Activated B cell treated with CpG ODN at 0.5 μM for 24 hours (primary cell): ENCODE data around the gene GALNTL6. TPM values are rescaled to one million over a fixed set of nuclear protein-coding genes. Genes with fewer than 3 reads are reported as not detected.

Experiments used
- ATAC-seq: fragments of 200-7000 bp; cut with Tn5 transposase; one replicate; pipeline ENCODE4 v1.10.0; 2021; ENCODE audit warnings: low read depth, mild to moderate bottlenecking, moderate library complexity
- CTCF ChIA-PET: fragments of 350-600 bp; sonication (Branson Sonifier 250); formaldehyde crosslinking; loops from one replicate; lab custom pipeline; 2021; ENCODE audit warnings: antibody characterized with exemption; lab: Charles Lee
- POLR2A ChIA-PET: fragments of 350-600 bp; sonication (Branson Sonifier 250); formaldehyde crosslinking; loops from one replicate; lab custom pipeline; 2021; ENCODE audit warnings: antibody characterized with exemption; lab: Charles Lee
- DNase-seq: peaks from one replicate; pipeline ENCODE4 v3.0.0; 2022
- H3K27ac Mint-ChIP-seq: one replicate; pipeline ENCODE4 v1.8.0; 2020; ENCODE audit warnings: mixed read lengths
- H3K27me3 Mint-ChIP-seq: one replicate; pipeline ENCODE4 v1.8.0; 2021; ENCODE audit warnings: mixed read lengths
- H3K36me3 Mint-ChIP-seq: one replicate; pipeline ENCODE4 v1.8.0; 2021; ENCODE audit warnings: low read depth, mixed read lengths
- H3K4me1 Mint-ChIP-seq: one replicate; pipeline ENCODE4 v1.8.0; 2021; ENCODE audit warnings: mixed read lengths
- H3K4me3 Mint-ChIP-seq: one replicate; pipeline ENCODE4 v1.8.0; 2020; ENCODE audit warnings: mild to moderate bottlenecking, mixed read lengths
- H3K9me3 Mint-ChIP-seq: one replicate; pipeline ENCODE4 v1.8.0; 2020; ENCODE audit warnings: mixed read lengths
- CTCF ChIP-seq: fragments of 200-600 bp; IDR thresholded peaks from one replicate; pipeline ENCODE4 v1.8.0; 2022; ENCODE audit warnings: antibody characterized with exemption, mild to moderate bottlenecking
- intact Hi-C: fragments of 100-400 bp; cut with micrococcal nuclease; formaldehyde crosslinking; loops from one replicate; pipeline ENCODE4 v1.15.1; 2024
- total RNA-seq: library from RNA; stranded (reverse); gene quantifications from 2 replicates; pipeline ENCODE4 v1.2.3, GENCODE V29; 2022

Gene GALNTL6
- total RNA-seq, 1 donor from 2014 or later: 0.20 TPM

GRCh38 chr4:172357006-172357540 is 543.9 kb downstream of the GALNTL6 start:
- no peaks in the 10 kb centered on the region for H3K36me3 Mint-ChIP-seq
- CTCF ChIA-PET: no interaction called here
- intact Hi-C loops: no loop called here
- POLR2A ChIA-PET: no interaction called here
- H3K4me3 Mint-ChIP-seq: no peak overlapping the region
- DNase-seq (no peak), ATAC-seq (no peak)
- H3K27ac Mint-ChIP-seq: no peak overlapping the region
- no peaks in the 10 kb centered on the region for H3K9me3 Mint-ChIP-seq
- no peaks in the 10 kb centered on the region for H3K4me1 Mint-ChIP-seq
- TF ChIP-seq CTCF: no peak
- H3K27me3 Mint-ChIP-seq: no peaks in the 10 kb centered on the region

GRCh38 chr4:172362569-172362968 is 549.4 kb downstream of the GALNTL6 start:
- intact Hi-C loops: no loop called here
- no peak overlapping the region for H3K4me3 Mint-ChIP-seq
- H3K36me3 Mint-ChIP-seq: no peaks in the 10 kb centered on the region

GRCh38 chr4:172369471-172369959 is 556.3 kb downstream of the GALNTL6 start:
- POLR2A ChIA-PET: no interaction called here
- CTCF ChIA-PET: no interaction called here
- TF ChIP-seq CTCF: no peak
- no peak overlapping the region for H3K4me3 Mint-ChIP-seq
- H3K36me3 Mint-ChIP-seq: no peaks in the 10 kb centered on the region
- H3K9me3 Mint-ChIP-seq: peaks cover 2% of the 10 kb centered on the region
- no peak overlapping the region for H3K27ac Mint-ChIP-seq
- intact Hi-C loops: no loop called here
- no peaks in the 10 kb centered on the region for H3K4me1 Mint-ChIP-seq
- no peak for ATAC-seq
- no peaks in the 10 kb centered on the region for H3K27me3 Mint-ChIP-seq
- no peak for DNase-seq

More at GRCh38 chr4:172362569-172362968, 549.4 kb downstream of the GALNTL6 start:
- Mint-ChIP-seq H3K9me3 (peaks cover 2% of the 10 kb centered on the region), H3K27ac (no peak overlapping the region), H3K27me3 (no peaks in the 10 kb centered on the region), H3K4me1 (no peaks in the 10 kb centered on the region)
- POLR2A ChIA-PET: no interaction called here
- no peak for TF ChIP-seq CTCF
- DNase-seq (no peak), ATAC-seq (no peak)
- CTCF ChIA-PET: no interaction called here

- intact Hi-C loops: no loop called here
- TF ChIP-seq CTCF: no peak
- no peaks in the 10 kb centered on the region for H3K4me1 Mint-ChIP-seq
- no peak overlapping the region for H3K4me3 Mint-ChIP-seq
- H3K27me3 Mint-ChIP-seq: no peaks in the 10 kb centered on the region
- DNase-seq (no peak), ATAC-seq (no peak)
- H3K27ac Mint-ChIP-seq: no peak overlapping the region
- no peaks in the 10 kb centered on the region for H3K36me3 Mint-ChIP-seq
- POLR2A ChIA-PET: no interaction called here
- no peaks in the 10 kb centered on the region for H3K9me3 Mint-ChIP-seq
- CTCF ChIA-PET: no interaction called here
These were observed 564.4 kb downstream of the GALNTL6 start for GRCh38 chr4:172377486-172378140.

- TF ChIP-seq CTCF: no peak
- Mint-ChIP-seq H3K27me3 (no peaks in the 10 kb centered on the region), H3K9me3 (no peaks in the 10 kb centered on the region), H3K36me3 (no peaks in the 10 kb centered on the region), H3K4me1 (no peaks in the 10 kb centered on the region), H3K4me3 (no peak overlapping the region), H3K27ac (no peak overlapping the region)
- POLR2A ChIA-PET: no interaction called here
- intact Hi-C loops: no loop called here
- CTCF ChIA-PET: no interaction called here
- DNase-seq (no peak), ATAC-seq (no peak)
These were observed 566.6 kb downstream of the GALNTL6 start for GRCh38 chr4:172379834-172380233.
